ENCODE measurements around the gene PLCB2.

The PLCB2 gene

GRCh38 chr15:40251486-40252140, 56.1 kb downstream of the PLCB2 start:
- Histone ChIP-seq H3K27ac (ENCODE audit: insufficient read depth, low read depth, low read length, poor library complexity, severe bottlenecking) (no peak overlapping the region), H3K4me1 (ENCODE audit: control insufficient read depth, insufficient read depth, low read length) (peaks cover 4% of the 10 kb centered on the region), H3K4me3 (ENCODE audit: insufficient read depth, low read depth, low read length) (no peak overlapping the region), H3K9me3 (ENCODE audit: control insufficient read depth, low read length) (no peaks in the 10 kb centered on the region), H3K36me3 (ENCODE audit: control insufficient read depth, insufficient read depth, low read length) (no peaks in the 10 kb centered on the region), H3K27me3 (ENCODE audit: control insufficient read depth, insufficient read depth, low read length, poor library complexity, severe bottlenecking) (peaks cover 52% of the 10 kb centered on the region)
- 92 to 94% methylated on average over 10 of the region's 10 CpGs for WGBS, 2 experiments

GRCh38 chr15:40250771-40251483, 56.8 kb downstream of the PLCB2 start:
- Histone ChIP-seq H3K27ac (ENCODE audit: insufficient read depth, low read depth, low read length, poor library complexity, severe bottlenecking) (no peak overlapping the region), H3K4me1 (ENCODE audit: control insufficient read depth, insufficient read depth, low read length) (peaks cover 4% of the 10 kb centered on the region), H3K9me3 (ENCODE audit: control insufficient read depth, low read length) (no peaks in the 10 kb centered on the region), H3K4me3 (ENCODE audit: insufficient read depth, low read depth, low read length) (no peak overlapping the region), H3K27me3 (ENCODE audit: control insufficient read depth, insufficient read depth, low read length, poor library complexity, severe bottlenecking) (peaks cover 52% of the 10 kb centered on the region), H3K36me3 (ENCODE audit: control insufficient read depth, insufficient read depth, low read length) (no peaks in the 10 kb centered on the region)
- WGBS, 2 experiments: 86 to 87% methylated on average over 12 to 13 of the region's 13 CpGs

- H3K4me3 ChIP-seq (ENCODE audit: insufficient read depth, low read depth, low read length): no peak overlapping the region
- 94 to 95% methylated on average over 7 to 8 of the region's 8 CpGs for WGBS, 2 experiments
- H3K27me3 ChIP-seq (ENCODE audit: control insufficient read depth, insufficient read depth, low read length, poor library complexity, severe bottlenecking): peaks cover 52% of the 10 kb centered on the region
- H3K4me1 ChIP-seq (ENCODE audit: control insufficient read depth, insufficient read depth, low read length): peaks cover 4% of the 10 kb centered on the region
- H3K36me3 ChIP-seq (ENCODE audit: control insufficient read depth, insufficient read depth, low read length): no peaks in the 10 kb centered on the region
- H3K27ac ChIP-seq (ENCODE audit: insufficient read depth, low read depth, low read length, poor library complexity, severe bottlenecking): no peak overlapping the region
- H3K9me3 ChIP-seq (ENCODE audit: control insufficient read depth, low read length): no peaks in the 10 kb centered on the region
Measured at GRCh38 chr15:40250304-40250656, 57.5 kb downstream of the PLCB2 start.

DNA sequence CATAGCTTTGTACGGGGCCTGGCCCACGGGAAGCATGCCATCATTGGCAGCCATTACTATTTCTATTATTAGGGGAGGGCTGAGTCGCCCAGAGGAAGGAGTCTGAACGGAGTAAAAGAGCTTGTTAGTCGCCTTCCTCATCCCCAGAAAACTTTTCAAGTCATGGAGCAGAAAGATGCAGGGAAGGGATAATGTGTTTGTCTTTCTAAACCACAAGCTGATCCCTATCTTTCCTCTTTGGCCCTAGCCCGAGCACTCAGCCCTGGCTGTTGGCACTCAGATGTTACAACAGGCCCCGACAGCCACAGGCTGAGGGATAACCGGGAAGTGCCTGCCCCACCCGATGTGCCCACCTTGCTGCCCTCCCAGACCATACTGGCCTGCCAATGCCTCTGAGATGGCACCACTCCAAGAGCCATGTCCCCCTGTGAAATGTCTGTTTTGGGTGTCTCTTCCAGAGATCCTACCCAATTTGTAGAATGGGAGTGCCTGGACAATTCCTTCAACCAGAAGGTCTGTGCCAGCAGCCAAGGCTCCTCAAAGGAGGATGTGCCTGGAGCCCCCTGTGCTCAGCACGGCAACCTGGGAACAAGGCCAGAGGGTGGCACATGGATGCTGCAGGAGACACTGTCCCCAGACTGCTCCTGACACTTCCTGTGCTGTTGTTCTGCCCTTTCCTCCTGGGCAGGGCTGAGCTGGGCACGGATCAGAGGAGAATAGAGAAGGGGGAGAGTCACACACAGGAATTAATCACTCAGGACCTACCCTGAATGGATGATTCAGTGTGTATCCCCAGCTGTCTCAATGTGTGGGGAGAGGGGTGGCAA, 58.0 kb downstream of the PLCB2 start:
- H3K27me3 ChIP-seq (ENCODE audit: control insufficient read depth, insufficient read depth, low read length, poor library complexity, severe bottlenecking): peaks cover 48% of the 10 kb centered on the region

GRCh38 chr15:40248006-40248783, 59.5 kb downstream of the PLCB2 start:
- H3K36me3 ChIP-seq (ENCODE audit: control insufficient read depth, insufficient read depth, low read length): no peaks in the 10 kb centered on the region
- no peak overlapping the region for H3K4me3 ChIP-seq (ENCODE audit: insufficient read depth, low read depth, low read length)
- H3K27ac ChIP-seq (ENCODE audit: insufficient read depth, low read depth, low read length, poor library complexity, severe bottlenecking): no peak overlapping the region
- H3K27me3 ChIP-seq (ENCODE audit: control insufficient read depth, insufficient read depth, low read length, poor library complexity, severe bottlenecking): peaks cover 33% of the 10 kb centered on the region
- no peaks in the 10 kb centered on the region for H3K9me3 ChIP-seq (ENCODE audit: control insufficient read depth, low read length)
- H3K4me1 ChIP-seq (ENCODE audit: control insufficient read depth, insufficient read depth, low read length): peaks cover 4% of the 10 kb centered on the region
- WGBS, 2 experiments: 93 to 95% methylated on average over 17 of the region's 17 CpGs

More for the DNA sequence above, 58.0 kb downstream of the PLCB2 start:
- Histone ChIP-seq H3K4me1 (ENCODE audit: control insufficient read depth, insufficient read depth, low read length) (peaks cover 4% of the 10 kb centered on the region), H3K9me3 (ENCODE audit: control insufficient read depth, low read length) (no peaks in the 10 kb centered on the region), H3K27ac (ENCODE audit: insufficient read depth, low read depth, low read length, poor library complexity, severe bottlenecking) (no peak overlapping the region), H3K4me3 (ENCODE audit: insufficient read depth, low read depth, low read length) (no peak overlapping the region), H3K36me3 (ENCODE audit: control insufficient read depth, insufficient read depth, low read length) (no peaks in the 10 kb centered on the region)
- 91 to 95% methylated on average over 11 of the region's 11 CpGs for WGBS, 2 experiments

- Histone ChIP-seq H3K4me3 (ENCODE audit: insufficient read depth, low read depth, low read length) (no peak overlapping the region), H3K9me3 (ENCODE audit: control insufficient read depth, low read length) (no peaks in the 10 kb centered on the region), H3K36me3 (ENCODE audit: control insufficient read depth, insufficient read depth, low read length) (no peaks in the 10 kb centered on the region), H3K27me3 (ENCODE audit: control insufficient read depth, insufficient read depth, low read length, poor library complexity, severe bottlenecking) (peaks cover 26% of the 10 kb centered on the region), H3K27ac (ENCODE audit: insufficient read depth, low read depth, low read length, poor library complexity, severe bottlenecking) (no peak overlapping the region), H3K4me1 (ENCODE audit: control insufficient read depth, insufficient read depth, low read length) (no peaks in the 10 kb centered on the region)
- 92% methylated on average over 12 of the region's 12 CpGs for WGBS, 2 experiments
Measured at GRCh38 chr15:40247406-40247971, 60.2 kb downstream of the PLCB2 start.

GRCh38 chr15:40246496-40247280, 61.0 kb downstream of the PLCB2 start:
- H3K27ac ChIP-seq (ENCODE audit: insufficient read depth, low read depth, low read length, poor library complexity, severe bottlenecking): no peak overlapping the region
- peaks cover 18% of the 10 kb centered on the region for H3K27me3 ChIP-seq (ENCODE audit: control insufficient read depth, insufficient read depth, low read length, poor library complexity, severe bottlenecking)
- no peaks in the 10 kb centered on the region for H3K9me3 ChIP-seq (ENCODE audit: control insufficient read depth, low read length)
- 93% methylated on average over 8 of the region's 8 CpGs for WGBS, 2 experiments
- H3K4me1 ChIP-seq (ENCODE audit: control insufficient read depth, insufficient read depth, low read length): no peaks in the 10 kb centered on the region
- H3K4me3 ChIP-seq (ENCODE audit: insufficient read depth, low read depth, low read length): no peak overlapping the region
- no peaks in the 10 kb centered on the region for H3K36me3 ChIP-seq (ENCODE audit: control insufficient read depth, insufficient read depth, low read length)

DNA sequence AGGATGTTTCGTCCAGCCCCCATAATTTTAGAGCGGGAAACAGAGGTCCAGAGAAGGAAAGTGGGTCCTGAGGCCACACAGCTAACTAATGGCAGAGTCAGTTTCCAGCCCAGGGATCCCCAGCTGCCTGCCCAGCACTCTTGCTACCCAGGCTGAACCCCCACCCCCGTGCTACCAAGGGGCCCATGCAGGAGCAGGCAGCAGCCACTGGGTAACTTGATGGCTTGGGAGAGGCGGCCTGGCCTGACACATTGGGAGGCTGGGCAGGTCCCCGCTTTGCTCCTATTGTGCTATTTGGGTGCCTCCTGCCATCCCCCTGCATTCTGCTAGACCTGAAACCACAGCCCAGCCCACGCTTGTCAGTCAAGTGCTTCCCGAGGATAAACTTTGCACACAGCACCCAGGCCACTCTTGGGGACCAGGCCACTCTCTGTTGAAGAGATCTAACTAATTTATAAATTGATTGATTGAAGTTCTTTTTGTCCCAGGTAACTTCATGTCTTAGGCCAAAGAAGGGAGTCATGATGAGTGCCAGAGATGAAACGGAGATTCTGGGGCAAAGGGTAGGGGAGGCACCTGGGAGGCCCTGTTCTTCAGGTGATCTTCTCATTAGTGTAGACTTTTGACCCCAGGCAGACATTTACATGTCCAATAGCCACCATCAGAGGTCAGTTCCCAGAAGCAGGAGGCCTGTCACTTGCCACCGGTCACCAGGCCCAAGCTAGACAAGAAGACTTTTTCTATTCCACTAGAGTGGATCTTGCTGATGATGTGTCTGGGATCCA, 61.9 kb downstream of the PLCB2 start:
- 93 to 94% methylated on average over 9 of the region's 9 CpGs for WGBS, 2 experiments
- H3K9me3 ChIP-seq (ENCODE audit: control insufficient read depth, low read length): no peaks in the 10 kb centered on the region
- H3K27ac ChIP-seq (ENCODE audit: insufficient read depth, low read depth, low read length, poor library complexity, severe bottlenecking): no peak overlapping the region
- H3K4me3 ChIP-seq (ENCODE audit: insufficient read depth, low read depth, low read length): no peak overlapping the region
- H3K36me3 ChIP-seq (ENCODE audit: control insufficient read depth, insufficient read depth, low read length): no peaks in the 10 kb centered on the region
- H3K4me1 ChIP-seq (ENCODE audit: control insufficient read depth, insufficient read depth, low read length): no peaks in the 10 kb centered on the region
- H3K27me3 ChIP-seq (ENCODE audit: control insufficient read depth, insufficient read depth, low read length, poor library complexity, severe bottlenecking): peaks cover 9% of the 10 kb centered on the region
